ENCODE data around the gene OR10K1.
"Not testable (repeated sequence)": the region's sequence is repeated elsewhere in the genome, so short reads cannot be mapped to it uniquely, and the experiment has no call there.

Gene OR10K1, protein sequence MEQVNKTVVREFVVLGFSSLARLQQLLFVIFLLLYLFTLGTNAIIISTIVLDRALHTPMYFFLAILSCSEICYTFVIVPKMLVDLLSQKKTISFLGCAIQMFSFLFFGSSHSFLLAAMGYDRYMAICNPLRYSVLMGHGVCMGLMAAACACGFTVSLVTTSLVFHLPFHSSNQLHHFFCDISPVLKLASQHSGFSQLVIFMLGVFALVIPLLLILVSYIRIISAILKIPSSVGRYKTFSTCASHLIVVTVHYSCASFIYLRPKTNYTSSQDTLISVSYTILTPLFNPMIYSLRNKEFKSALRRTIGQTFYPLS

DNA sequence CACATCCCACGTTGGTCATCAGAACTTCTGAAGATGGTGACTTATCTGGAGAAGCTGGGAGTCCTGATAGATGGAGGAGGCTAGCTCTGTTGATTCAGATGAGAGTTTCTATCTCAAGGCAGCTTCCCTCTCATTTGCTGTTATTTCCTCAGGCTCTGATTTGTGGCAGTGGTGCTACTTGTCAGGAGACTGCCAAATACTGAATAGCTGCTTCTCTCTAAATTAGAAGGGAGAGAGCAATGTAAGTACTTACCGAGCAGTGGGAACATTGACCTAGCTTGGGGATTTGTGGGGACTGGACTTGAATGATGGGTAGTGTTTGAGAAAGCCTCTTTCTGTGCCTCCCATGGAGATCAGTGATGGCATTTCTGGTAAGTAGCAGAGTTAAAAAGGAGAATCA, at the start of gene OR10K1:
Gene OR10K1, plus strand, starts transcription at position 301 of the 400 bp plus-strand sequence. CDS start 3,728 bp downstream, outside the sequence.
- no peak within 1 kb of the TSS for H3K9ac ChIP-seq (ENCODE audit: low read depth, low read length)
- no peak within 1 kb of the TSS for H3K4me3 ChIP-seq (ENCODE audit: low read length)
- H3K4me1 ChIP-seq (ENCODE audit: insufficient read depth, low read length): no peaks in the 10 kb centered on the region
- no peaks in the 10 kb centered on the region for H3K27me3 ChIP-seq (ENCODE audit: insufficient read depth, low read length)
- H3K36me3 ChIP-seq (ENCODE audit: insufficient read depth, low read depth, low read length): no peaks in the 10 kb centered on the region
- H3K27ac ChIP-seq (ENCODE audit: low read length): no peak within 1 kb of the TSS
- no peaks in the 10 kb centered on the region for H3K9me3 ChIP-seq (ENCODE audit: insufficient read depth, low read depth, low read length)

DNA sequence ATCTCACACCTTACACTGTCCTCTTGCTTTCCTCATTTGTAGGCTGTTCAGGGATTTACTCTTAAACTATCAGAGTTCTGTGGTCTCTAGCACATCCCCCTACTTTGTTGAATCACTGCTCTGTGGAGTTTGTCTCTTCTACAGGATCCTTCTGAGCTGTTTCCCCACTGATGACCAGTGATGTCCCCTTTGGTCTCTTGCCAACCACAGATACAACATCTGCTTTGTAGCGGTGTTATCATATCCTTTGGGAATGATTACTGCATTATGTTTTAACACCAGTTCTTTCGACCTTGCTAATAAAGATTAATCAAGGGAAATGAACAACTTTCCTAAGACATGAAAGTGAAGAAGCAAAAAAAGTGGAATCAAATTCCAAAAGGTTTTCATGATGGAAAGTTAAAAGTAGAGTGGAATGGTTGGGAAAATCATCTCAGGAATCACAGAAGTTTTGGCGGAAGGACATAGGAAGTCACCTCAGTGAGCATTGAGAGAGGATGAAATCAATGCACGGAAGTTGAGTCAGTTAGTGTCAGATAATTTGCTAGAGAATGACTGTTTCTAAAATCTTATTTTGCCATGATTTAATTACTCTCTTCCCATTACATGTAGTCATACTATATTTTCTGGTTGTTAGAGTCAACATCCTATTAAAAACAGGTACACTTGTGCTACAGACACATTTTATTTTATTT, 46.8 kb upstream of the OR10K1 start:
- no peaks in the 10 kb centered on the region for H3K27me3 ChIP-seq (ENCODE audit: insufficient read depth, low read length)
- H3K9ac ChIP-seq (ENCODE audit: low read depth, low read length): no peak overlapping the region
- no peak overlapping the region for H3K4me3 ChIP-seq (ENCODE audit: low read length)
- H3K9me3 ChIP-seq (ENCODE audit: insufficient read depth, low read depth, low read length): no peaks in the 10 kb centered on the region
- no peaks in the 10 kb centered on the region; the same call in 1 of the 2 replicates for H3K4me1 ChIP-seq (ENCODE audit: insufficient read depth, low read length)
- H3K36me3 ChIP-seq (ENCODE audit: insufficient read depth, low read depth, low read length): no peaks in the 10 kb centered on the region
- H3K27ac ChIP-seq (ENCODE audit: low read length): no peak overlapping the region

DNA sequence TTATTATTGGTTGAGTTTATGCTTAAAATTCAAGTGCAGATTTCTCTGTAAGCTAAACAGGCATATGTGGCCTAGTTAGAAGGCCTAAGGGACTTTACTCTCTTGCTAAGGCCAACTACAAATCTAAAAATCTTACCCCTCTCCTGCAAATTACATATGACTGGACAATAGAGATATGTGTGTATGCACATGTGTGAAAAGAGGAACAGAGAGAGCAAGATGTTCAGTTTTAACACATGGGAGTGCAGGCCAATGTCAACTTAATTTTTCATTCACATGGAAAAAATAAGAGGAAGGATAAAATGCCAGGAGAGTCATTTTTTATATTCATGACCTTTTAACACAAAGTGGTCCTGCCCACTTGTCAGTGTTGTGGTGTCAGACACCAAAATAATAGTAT, 44.0 kb upstream of the OR10K1 start:
- H3K9me3 ChIP-seq (ENCODE audit: insufficient read depth, low read depth, low read length): no peaks in the 10 kb centered on the region
- no peaks in the 10 kb centered on the region for H3K27me3 ChIP-seq (ENCODE audit: insufficient read depth, low read length)
- H3K9ac ChIP-seq (ENCODE audit: low read depth, low read length): no peak overlapping the region
- no peaks in the 10 kb centered on the region for H3K36me3 ChIP-seq (ENCODE audit: insufficient read depth, low read depth, low read length)
- no peak overlapping the region for H3K4me3 ChIP-seq (ENCODE audit: low read length)
- no peak overlapping the region for H3K27ac ChIP-seq (ENCODE audit: low read length)
- H3K4me1 ChIP-seq (ENCODE audit: insufficient read depth, low read length): peaks cover 11% of the 10 kb centered on the region

DNA sequence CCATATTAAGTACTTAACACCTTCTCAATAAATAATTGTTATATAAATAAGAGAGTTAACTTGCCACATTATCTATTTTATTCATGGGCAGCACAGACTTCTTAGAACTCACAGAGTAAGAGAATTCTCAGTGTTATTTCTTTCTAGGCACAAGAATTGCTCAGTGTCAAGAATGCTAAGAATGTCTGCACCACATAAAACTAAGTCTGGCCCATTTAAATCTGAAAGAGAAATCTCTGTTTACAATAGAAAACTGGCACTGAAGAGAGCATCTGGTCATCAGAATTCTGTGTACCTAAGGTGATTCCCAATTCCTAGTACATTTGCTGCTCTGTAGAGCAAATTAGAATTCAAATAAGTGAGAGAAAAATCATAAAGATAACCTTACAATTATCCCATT, 39.4 kb upstream of the OR10K1 start:
- H3K9ac ChIP-seq (ENCODE audit: low read depth, low read length): no peak overlapping the region
- H3K27me3 ChIP-seq (ENCODE audit: insufficient read depth, low read length): no peaks in the 10 kb centered on the region
- H3K36me3 ChIP-seq (ENCODE audit: insufficient read depth, low read depth, low read length): no peaks in the 10 kb centered on the region
- H3K4me3 ChIP-seq (ENCODE audit: low read length): peak overlapping the region; percentile 31; the same call in 1 of the 2 replicates
- peaks cover 22% of the 10 kb centered on the region for H3K4me1 ChIP-seq (ENCODE audit: insufficient read depth, low read length)
- no peak overlapping the region for H3K27ac ChIP-seq (ENCODE audit: low read length)
- no peaks in the 10 kb centered on the region for H3K9me3 ChIP-seq (ENCODE audit: insufficient read depth, low read depth, low read length)

DNA sequence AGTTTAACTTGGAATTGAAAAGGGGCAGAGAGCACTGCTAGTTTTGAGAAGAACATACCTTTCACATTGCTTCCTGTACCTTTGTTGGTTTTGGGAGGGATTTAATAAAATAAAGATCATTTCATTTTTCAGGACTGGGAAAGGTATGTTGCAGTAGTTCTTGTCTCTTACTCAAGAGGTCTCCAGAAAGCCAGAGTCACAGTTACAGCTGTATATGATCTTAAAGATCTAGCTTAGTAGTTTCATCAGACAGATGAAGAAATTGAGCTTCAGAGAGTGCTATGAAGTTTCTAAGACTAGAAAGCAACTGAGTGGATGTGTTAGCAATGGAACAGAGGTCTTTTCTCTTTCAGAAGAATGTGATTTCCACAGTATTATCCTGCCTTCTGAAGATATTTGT, 36.6 kb upstream of the OR10K1 start:
- Histone ChIP-seq H3K27me3 (ENCODE audit: insufficient read depth, low read length) (no peaks in the 10 kb centered on the region), H3K9ac (ENCODE audit: low read depth, low read length) (no peak overlapping the region), H3K4me1 (ENCODE audit: insufficient read depth, low read length) (peaks cover 22% of the 10 kb centered on the region), H3K36me3 (ENCODE audit: insufficient read depth, low read depth, low read length) (no peaks in the 10 kb centered on the region), H3K27ac (ENCODE audit: low read length) (no peak overlapping the region), H3K4me3 (ENCODE audit: low read length) (no peak overlapping the region), H3K9me3 (ENCODE audit: insufficient read depth, low read depth, low read length) (no peaks in the 10 kb centered on the region)

DNA sequence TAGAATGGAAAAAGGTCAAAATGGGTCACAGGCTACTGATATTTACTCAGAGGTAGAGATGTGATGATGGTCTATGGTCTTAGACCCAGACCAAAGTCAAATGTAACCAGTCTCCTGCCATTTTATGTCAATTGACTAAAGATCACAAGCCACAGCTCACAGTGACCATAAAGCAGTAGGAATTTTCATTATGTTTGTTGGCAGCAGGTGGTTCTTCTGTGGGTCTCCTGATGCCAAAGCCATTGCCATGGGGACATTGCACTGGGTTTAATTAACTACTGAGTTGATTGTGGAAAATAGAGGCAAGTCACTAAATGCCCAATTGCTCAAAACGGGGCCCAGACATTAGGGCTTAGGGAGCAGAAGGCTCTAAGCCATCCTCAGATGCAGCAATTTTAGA, 35.5 kb upstream of the OR10K1 start, which contains the start of gene OR10K2:
Gene OR10K2, minus strand, starts transcription at position 101 of the 400 bp plus-strand sequence. CDS start 5,371 bp downstream, outside the sequence.
- H3K9ac ChIP-seq (ENCODE audit: low read depth, low read length): no peak within 1 kb of the TSS
- H3K4me3 ChIP-seq (ENCODE audit: low read length): no peak within 1 kb of the TSS
- H3K27me3 ChIP-seq (ENCODE audit: insufficient read depth, low read length): no peaks in the 10 kb centered on the region
- peaks cover 22% of the 10 kb centered on the region for H3K4me1 ChIP-seq (ENCODE audit: insufficient read depth, low read length)
- no peak within 1 kb of the TSS for H3K27ac ChIP-seq (ENCODE audit: low read length)
- H3K36me3 ChIP-seq (ENCODE audit: insufficient read depth, low read depth, low read length): no peaks in the 10 kb centered on the region
- no peaks in the 10 kb centered on the region for H3K9me3 ChIP-seq (ENCODE audit: insufficient read depth, low read depth, low read length)

DNA sequence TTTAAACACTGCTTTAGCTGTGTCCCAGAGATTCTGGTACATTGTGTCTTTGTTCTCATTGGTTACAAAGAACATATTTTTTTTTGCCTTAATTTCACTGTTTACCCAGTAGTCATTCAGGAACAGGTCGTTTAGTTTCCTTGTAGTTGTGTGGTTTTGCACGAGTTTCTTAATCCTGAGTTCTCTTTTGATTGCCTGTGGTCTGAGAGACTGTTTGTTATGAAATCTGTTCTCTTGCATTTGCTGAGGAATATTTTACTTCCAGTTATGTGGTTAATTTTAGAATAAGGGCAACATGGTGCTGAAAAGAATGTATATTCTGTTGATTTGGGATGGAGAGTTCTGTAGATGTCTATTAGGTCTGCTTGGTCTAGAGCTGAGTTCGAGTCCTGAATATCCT, 31.5 kb upstream of the OR10K1 start:
- not testable (repeated sequence) for H3K4me1 ChIP-seq (ENCODE audit: insufficient read depth, low read length); H3K27ac ChIP-seq (ENCODE audit: low read length); H3K4me3 ChIP-seq (ENCODE audit: low read length)

DNA sequence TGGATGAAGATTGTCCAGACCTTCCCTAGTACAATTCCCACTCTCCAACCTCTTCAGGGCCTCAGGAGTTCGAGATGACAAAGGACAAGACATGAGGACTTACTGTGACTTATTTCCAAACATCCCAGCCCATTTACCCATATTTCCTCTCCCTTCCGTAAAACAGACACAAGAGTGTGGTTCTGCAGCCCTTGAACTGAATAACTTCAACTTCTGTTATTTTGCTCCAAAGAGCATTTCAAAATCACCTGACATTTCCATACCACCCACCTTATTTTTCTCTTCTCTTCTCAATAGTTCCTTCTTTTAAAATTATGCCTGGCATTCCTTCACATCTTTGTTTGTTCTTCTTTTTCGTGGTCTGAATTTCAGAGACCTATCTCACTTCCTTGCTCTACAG, 26.9 kb upstream of the OR10K1 start:
- Histone ChIP-seq H3K27me3 (ENCODE audit: insufficient read depth, low read length) (no peaks in the 10 kb centered on the region), H3K36me3 (ENCODE audit: insufficient read depth, low read depth, low read length) (no peaks in the 10 kb centered on the region), H3K4me3 (ENCODE audit: low read length) (no peak overlapping the region), H3K27ac (ENCODE audit: low read length) (no peak overlapping the region), H3K9ac (ENCODE audit: low read depth, low read length) (no peak overlapping the region), H3K9me3 (ENCODE audit: insufficient read depth, low read depth, low read length) (no peaks in the 10 kb centered on the region), H3K4me1 (ENCODE audit: insufficient read depth, low read length) (no peaks in the 10 kb centered on the region)

More for the DNA sequence above, 31.5 kb upstream of the OR10K1 start:
- not testable (repeated sequence) for H3K36me3 ChIP-seq (ENCODE audit: insufficient read depth, low read depth, low read length); H3K27me3 ChIP-seq (ENCODE audit: insufficient read depth, low read length); H3K9ac ChIP-seq (ENCODE audit: low read depth, low read length); H3K9me3 ChIP-seq (ENCODE audit: insufficient read depth, low read depth, low read length)

DNA sequence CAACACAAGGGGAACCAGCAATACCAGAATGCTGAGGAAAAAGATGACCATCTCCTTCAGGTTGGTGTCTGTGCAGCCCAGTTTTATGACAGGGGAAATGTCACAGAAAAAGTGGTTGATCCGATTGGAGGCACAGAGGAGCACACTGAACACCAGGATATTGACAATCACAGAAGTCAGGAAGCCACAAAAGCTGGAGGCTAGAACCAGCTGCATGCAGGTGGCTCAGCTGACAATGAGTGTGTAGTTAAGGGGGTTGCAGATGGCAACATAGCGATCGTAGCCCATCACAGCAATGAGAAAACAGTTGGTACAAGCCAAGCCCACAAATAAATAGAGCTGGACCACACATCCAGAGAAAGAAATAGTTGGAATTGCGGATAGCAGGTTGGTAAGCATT, 16.3 kb upstream of the OR10K1 start:
- Histone ChIP-seq H3K27ac (ENCODE audit: low read length) (no peak overlapping the region), H3K4me3 (ENCODE audit: low read length) (no peak overlapping the region), H3K9me3 (ENCODE audit: insufficient read depth, low read depth, low read length) (no peaks in the 10 kb centered on the region), H3K36me3 (ENCODE audit: insufficient read depth, low read depth, low read length) (no peaks in the 10 kb centered on the region), H3K9ac (ENCODE audit: low read depth, low read length) (no peak overlapping the region), H3K4me1 (ENCODE audit: insufficient read depth, low read length) (no peaks in the 10 kb centered on the region), H3K27me3 (ENCODE audit: insufficient read depth, low read length) (no peaks in the 10 kb centered on the region)

DNA sequence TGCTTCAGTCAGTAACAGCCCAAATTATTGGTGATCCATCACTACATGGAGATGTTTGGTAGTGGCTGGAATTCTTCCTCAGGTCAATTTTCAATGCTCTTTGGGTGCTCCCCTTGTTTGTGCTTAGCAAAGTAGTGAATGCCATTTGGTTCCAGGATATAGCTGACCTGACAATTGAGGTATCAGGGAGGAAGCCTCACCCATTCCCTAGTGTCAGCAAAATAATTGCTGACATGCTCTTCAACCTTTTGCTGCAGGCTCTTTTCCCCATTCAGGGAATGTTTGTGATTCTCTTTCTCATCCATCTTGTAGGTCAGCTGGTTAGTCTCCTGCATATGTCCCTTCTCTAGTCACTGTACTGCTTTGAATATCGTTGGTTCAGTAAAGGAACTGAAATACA, 7.1 kb upstream of the OR10K1 start:
- no peak overlapping the region for H3K27ac ChIP-seq (ENCODE audit: low read length)
- H3K36me3 ChIP-seq (ENCODE audit: insufficient read depth, low read depth, low read length): no peaks in the 10 kb centered on the region
- H3K27me3 ChIP-seq (ENCODE audit: insufficient read depth, low read length): no peaks in the 10 kb centered on the region
- H3K4me1 ChIP-seq (ENCODE audit: insufficient read depth, low read length): no peaks in the 10 kb centered on the region
- H3K9ac ChIP-seq (ENCODE audit: low read depth, low read length): no peak overlapping the region
- H3K4me3 ChIP-seq (ENCODE audit: low read length): no peak overlapping the region
- peaks cover 4% of the 10 kb centered on the region; the same call in 1 of the 2 replicates for H3K9me3 ChIP-seq (ENCODE audit: insufficient read depth, low read depth, low read length)

DNA sequence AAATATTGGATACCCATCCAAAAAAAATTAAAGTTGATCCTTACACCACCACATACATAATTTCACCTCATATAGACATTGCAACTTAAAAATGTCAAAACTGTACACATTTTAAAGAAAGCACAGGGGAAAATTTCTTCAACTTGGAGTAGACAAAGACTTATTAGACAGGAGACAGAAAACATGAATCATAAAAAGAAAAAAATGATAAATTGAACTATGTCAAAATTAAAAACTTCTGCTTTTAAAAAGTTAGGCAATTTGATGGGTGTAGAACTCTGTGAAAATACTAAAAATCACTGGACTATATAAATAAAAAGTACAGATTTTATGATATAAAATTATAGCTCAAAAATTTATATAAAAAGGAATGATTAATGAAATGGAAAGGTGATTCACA, 4.4 kb upstream of the OR10K1 start:
- Histone ChIP-seq H3K9ac (ENCODE audit: low read depth, low read length) (no peak overlapping the region), H3K36me3 (ENCODE audit: insufficient read depth, low read depth, low read length) (no peaks in the 10 kb centered on the region), H3K4me3 (ENCODE audit: low read length) (no peak overlapping the region), H3K9me3 (ENCODE audit: insufficient read depth, low read depth, low read length) (no peaks in the 10 kb centered on the region), H3K27me3 (ENCODE audit: insufficient read depth, low read length) (no peaks in the 10 kb centered on the region), H3K27ac (ENCODE audit: low read length) (no peak overlapping the region), H3K4me1 (ENCODE audit: insufficient read depth, low read length) (no peaks in the 10 kb centered on the region)

DNA sequence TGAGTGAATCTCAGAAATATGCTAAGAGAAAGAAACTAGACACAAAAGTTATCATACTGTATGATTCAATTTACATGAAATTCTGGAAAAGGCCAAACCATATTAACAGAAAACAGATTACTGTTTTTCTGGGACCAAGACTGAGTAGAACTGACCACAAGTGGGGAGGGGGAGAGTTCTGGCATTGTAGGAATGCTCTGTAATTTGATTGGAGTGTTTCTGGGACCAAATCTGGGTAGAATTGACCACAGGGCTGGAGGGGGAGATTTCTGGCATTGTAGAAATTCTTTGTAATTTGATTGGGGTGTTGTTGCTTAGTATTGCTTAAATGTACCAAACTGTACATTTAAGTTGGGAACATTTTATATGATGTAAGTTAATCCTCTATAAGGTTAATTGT, 3.4 kb upstream of the OR10K1 start:
- Histone ChIP-seq H3K4me1 (ENCODE audit: insufficient read depth, low read length) (no peaks in the 10 kb centered on the region), H3K9me3 (ENCODE audit: insufficient read depth, low read depth, low read length) (no peaks in the 10 kb centered on the region), H3K36me3 (ENCODE audit: insufficient read depth, low read depth, low read length) (no peaks in the 10 kb centered on the region), H3K4me3 (ENCODE audit: low read length) (no peak overlapping the region), H3K27me3 (ENCODE audit: insufficient read depth, low read length) (no peaks in the 10 kb centered on the region), H3K9ac (ENCODE audit: low read depth, low read length) (no peak overlapping the region), H3K27ac (ENCODE audit: low read length) (no peak overlapping the region)

Data from iPS-20b (cell line).